HCEC 1CT (cell line): ENCODE data around the gene ARHGAP8.
"Not testable (repeated sequence)": the region's sequence is repeated elsewhere in the genome, so short reads cannot be mapped to it uniquely, and the experiment has no call there.

Experiments
- DNase-seq: peaks from one replicate; pipeline ENCODE4 v3.0.0-alpha.2; 2017

ARHGAP8 gene

GRCh38 chr22:44740307-44740706 is 12.1 kb upstream of the ARHGAP8 start:
- no peak for DNase-seq

GRCh38 chr22:44741929-44742328 is 10.4 kb upstream of the ARHGAP8 start:
- DNase-seq, result no peak

GRCh38 chr22:44743247-44743646 is 9.1 kb upstream of the ARHGAP8 start:
- DNase-seq, result no peak

GRCh38 chr22:44743804-44744211 is 8.6 kb upstream of the ARHGAP8 start:
- DNase-seq, result no peak

GRCh38 chr22:44745853-44746789 is 6.3 kb upstream of the ARHGAP8 start:
- no peak for DNase-seq

- DNase-seq, result not testable (repeated sequence)
Observed at GRCh38 chr22:44747784-44748127, 4.6 kb upstream of the ARHGAP8 start.

GRCh38 chr22:44748524-44748923 is 3.9 kb upstream of the ARHGAP8 start:
- DNase-seq, result no peak

GRCh38 chr22:44750481-44750880 is 1.9 kb upstream of the ARHGAP8 start:
- DNase-seq, result no peak

GRCh38 chr22:44753189-44754042 is 1.0 kb downstream of the ARHGAP8 start:
- DNase-seq, result no peak

GRCh38 chr22:44754998-44755397 is 2.6 kb downstream of the ARHGAP8 start:
- no peak for DNase-seq

- DNase-seq, result no peak
Observed at GRCh38 chr22:44755417-44755816, 3.0 kb downstream of the ARHGAP8 start.

GRCh38 chr22:44755956-44756361 is 3.6 kb downstream of the ARHGAP8 start:
- no peak for DNase-seq

- peak; percentile 9 for DNase-seq
Observed at GRCh38 chr22:44758344-44758973, 6.1 kb downstream of the ARHGAP8 start.

GRCh38 chr22:44759001-44759400 is 6.6 kb downstream of the ARHGAP8 start:
- no peak for DNase-seq

- DNase-seq, result no peak
Observed at GRCh38 chr22:44759430-44760310, 7.3 kb downstream of the ARHGAP8 start.

GRCh38 chr22:44760476-44760875 is 8.1 kb downstream of the ARHGAP8 start:
- DNase-seq, result no peak

- no peak for DNase-seq
Observed at GRCh38 chr22:44761025-44761424, 8.7 kb downstream of the ARHGAP8 start.

GRCh38 chr22:44764373-44764772 is 12.0 kb downstream of the ARHGAP8 start:
- DNase-seq, result no peak

- DNase-seq, result no peak
Observed at GRCh38 chr22:44764974-44765373, 12.6 kb downstream of the ARHGAP8 start.

- no peak for DNase-seq
Observed at GRCh38 chr22:44765571-44766285, 13.4 kb downstream of the ARHGAP8 start.

- DNase-seq, result no peak
Observed at GRCh38 chr22:44773082-44773481, 20.7 kb downstream of the ARHGAP8 start.

GRCh38 chr22:44775862-44776261 is 23.5 kb downstream of the ARHGAP8 start:
- DNase-seq, result no peak
